Measurements from ENCODE around the gene MCC. TPM values are rescaled to one million over a fixed set of nuclear protein-coding genes. Genes with fewer than 3 reads are reported as not detected.

Gene MCC
- total RNA-seq, 3 donors from 2014 or later = 24.3 to 46.5 (median 29.4) TPM

DNA sequence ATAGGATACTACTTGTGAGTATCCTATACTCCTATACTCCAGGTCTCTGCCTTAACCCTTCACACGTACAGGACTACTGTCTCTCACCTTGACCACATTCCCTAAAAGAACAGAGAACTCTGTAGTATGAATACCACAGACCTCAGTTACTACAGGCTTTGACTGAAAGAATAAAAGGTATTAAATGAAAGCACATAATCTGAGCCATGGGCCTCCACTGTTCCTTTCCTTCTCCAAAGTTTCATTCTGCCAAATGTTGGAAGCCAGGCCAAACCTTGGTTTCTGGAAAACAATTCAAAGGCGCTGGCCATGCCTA, 244.9 kb downstream of the MCC start:
- intact Hi-C loops (cut with DNase I; ENCODE audit: low total_unique reads) = no loop called here

DNA sequence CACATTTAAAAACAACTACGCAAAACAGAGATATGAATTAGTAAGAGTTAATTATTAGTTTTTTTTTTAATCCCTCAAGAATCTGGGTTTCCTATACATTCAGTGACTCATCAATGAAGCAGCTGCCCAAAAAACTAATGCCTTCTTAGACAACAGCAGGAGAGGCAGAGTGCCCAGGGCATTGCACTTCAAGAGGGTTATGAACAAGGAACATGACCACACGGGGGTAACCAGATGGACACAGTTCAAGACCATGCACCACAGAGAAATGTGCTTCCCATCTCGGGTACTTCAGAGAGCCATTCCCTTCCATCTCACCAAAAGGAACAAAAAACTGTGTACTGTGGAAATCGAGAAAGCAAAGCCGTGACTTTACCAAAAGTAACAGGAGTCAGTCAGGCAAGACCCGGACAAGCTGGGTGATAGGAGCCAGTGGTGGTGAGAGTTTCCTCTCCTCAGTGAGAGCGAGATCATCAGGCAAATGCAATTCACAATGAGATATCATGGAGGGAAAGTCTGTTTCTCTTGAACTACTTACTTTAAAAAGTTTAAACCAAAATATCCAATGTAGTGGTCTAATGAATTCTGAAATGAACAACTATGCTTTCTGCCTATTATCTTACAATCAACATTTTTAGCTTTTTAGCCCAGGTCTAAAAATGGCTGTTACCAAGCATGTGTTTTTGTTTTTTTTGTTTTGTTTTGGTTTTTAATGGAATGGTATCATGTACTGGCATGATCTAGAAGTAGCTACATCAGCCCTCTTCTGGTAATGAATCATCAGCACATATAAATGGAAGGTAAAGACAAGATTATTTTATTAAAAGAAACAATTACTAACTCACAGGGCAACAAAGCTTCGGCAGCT, 245.5 kb downstream of the MCC start:
- intact Hi-C loops (cut with DNase I; ENCODE audit: low total_unique reads) = no loop called here
- no peaks in the 10 kb centered on the region for H3K27me3 ChIP-seq
- no peaks in the 10 kb centered on the region for H3K9me3 ChIP-seq
- H3K27ac ChIP-seq = no peak overlapping the region
- no peaks in the 10 kb centered on the region for H3K36me3 ChIP-seq
- no peak for DNase-seq (ENCODE audit: low spot score in 2 of 2)
- H3K4me3 ChIP-seq = no peak overlapping the region
- no peak for TF ChIP-seq CTCF (IDR thresholded peaks at IDR 0.05)
- TF ChIP-seq POLR2AphosphoS5 (IDR thresholded peaks at IDR 0.05) = no peak
- TF ChIP-seq POLR2A (IDR thresholded peaks at IDR 0.05) = no peak
- no peaks in the 10 kb centered on the region for H3K4me1 ChIP-seq

More for the DNA sequence above, 244.9 kb downstream of the MCC start:
- no peak for DNase-seq (ENCODE audit: low spot score in 2 of 2)
- Histone ChIP-seq H3K27me3 (no peaks in the 10 kb centered on the region), H3K27ac (no peak overlapping the region), H3K4me1 (no peaks in the 10 kb centered on the region), H3K36me3 (no peaks in the 10 kb centered on the region), H3K4me3 (no peak overlapping the region), H3K9me3 (no peaks in the 10 kb centered on the region)
- TF ChIP-seq POLR2AphosphoS5 (IDR thresholded peaks at IDR 0.05) (no peak), POLR2A (IDR thresholded peaks at IDR 0.05) (no peak), CTCF (IDR thresholded peaks at IDR 0.05) (no peak)

DNA sequence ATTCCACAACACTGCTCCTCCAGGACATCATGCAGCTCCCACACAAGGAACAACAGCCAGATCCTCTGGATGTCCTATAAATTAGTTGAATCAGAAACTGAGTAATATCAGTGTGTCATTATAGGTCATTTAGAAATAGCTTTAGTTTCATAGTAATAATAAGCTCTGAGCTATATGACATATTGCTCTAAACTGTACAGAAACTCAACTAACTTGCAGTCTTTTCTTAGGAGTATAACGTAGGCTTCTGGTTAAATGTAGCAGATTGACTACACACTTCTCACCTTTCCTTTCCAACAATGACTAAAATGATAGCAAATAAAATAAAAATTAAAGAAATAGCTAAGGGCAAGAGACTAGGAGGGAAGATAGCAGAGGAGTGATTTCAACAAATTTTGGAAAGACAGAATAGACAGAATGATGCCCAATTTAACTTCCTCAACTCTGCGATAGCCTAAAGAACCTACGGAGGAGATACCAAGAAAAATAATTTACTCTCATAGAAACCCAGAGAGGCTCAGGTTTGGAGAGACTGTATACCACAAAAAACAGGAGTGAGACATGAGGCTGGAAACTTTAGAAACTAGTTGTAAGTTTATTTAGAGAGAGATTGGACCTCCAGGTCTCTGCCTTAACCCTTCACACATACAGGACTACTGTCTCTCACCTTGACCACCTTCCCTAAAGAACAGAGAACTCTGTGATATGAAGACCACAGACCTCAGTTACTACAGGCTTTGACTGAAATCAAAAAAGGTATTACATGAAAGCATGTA, 247.1 kb downstream of the MCC start:
- DNase-seq (ENCODE audit: low spot score in 2 of 2) = no peak
- no peaks in the 10 kb centered on the region for H3K27me3 ChIP-seq
- H3K27ac ChIP-seq = no peak overlapping the region
- TF ChIP-seq POLR2A (IDR thresholded peaks at IDR 0.05) (no peak), POLR2AphosphoS5 (IDR thresholded peaks at IDR 0.05) (no peak), CTCF (IDR thresholded peaks at IDR 0.05) (no peak)
- no peaks in the 10 kb centered on the region for H3K4me1 ChIP-seq
- H3K9me3 ChIP-seq = no peaks in the 10 kb centered on the region
- intact Hi-C loops (cut with DNase I; ENCODE audit: low total_unique reads) = no loop called here
- H3K36me3 ChIP-seq = no peaks in the 10 kb centered on the region
- no peak overlapping the region for H3K4me3 ChIP-seq

GRCh38 chr5:113240032-113240431, 248.2 kb downstream of the MCC start:
- no peaks in the 10 kb centered on the region for H3K36me3 ChIP-seq
- no peak overlapping the region for H3K27ac ChIP-seq
- H3K4me3 ChIP-seq = no peak overlapping the region
- no peaks in the 10 kb centered on the region for H3K4me1 ChIP-seq
- DNase-seq (ENCODE audit: low spot score in 2 of 2) = no peak
- no peaks in the 10 kb centered on the region for H3K9me3 ChIP-seq
- intact Hi-C loops (cut with DNase I; ENCODE audit: low total_unique reads) = no loop called here
- no peaks in the 10 kb centered on the region for H3K27me3 ChIP-seq
- TF ChIP-seq POLR2AphosphoS5 (IDR thresholded peaks at IDR 0.05) (no peak), POLR2A (IDR thresholded peaks at IDR 0.05) (no peak), CTCF (IDR thresholded peaks at IDR 0.05) (no peak)

DNA sequence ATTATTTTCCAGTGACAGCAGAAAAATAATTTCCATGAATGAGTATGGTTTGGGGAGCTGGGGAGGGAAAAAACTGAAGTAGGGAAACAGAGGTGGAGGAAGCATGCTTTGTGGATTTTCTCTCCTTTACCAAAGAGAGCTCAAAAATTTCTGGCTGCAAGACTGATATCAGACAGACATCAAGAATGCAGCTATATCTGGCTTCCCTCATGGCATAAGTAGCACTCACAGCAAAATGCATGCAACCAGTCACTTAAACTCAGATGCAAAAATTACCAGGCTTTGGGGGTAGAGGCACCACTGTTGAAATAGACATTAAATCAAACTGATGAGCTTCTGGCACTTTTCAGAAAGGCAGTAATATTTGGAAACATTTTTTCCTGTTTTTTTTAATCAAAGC, 250.4 kb downstream of the MCC start:
- H3K9me3 ChIP-seq = no peaks in the 10 kb centered on the region
- TF ChIP-seq POLR2AphosphoS5 (IDR thresholded peaks at IDR 0.05) (no peak), CTCF (IDR thresholded peaks at IDR 0.05) (no peak), POLR2A (IDR thresholded peaks at IDR 0.05) (no peak)
- DNase-seq (ENCODE audit: low spot score in 2 of 2) = no peak
- H3K4me1 ChIP-seq = peaks cover 0 to 3% of the 10 kb centered on the region in 2 donors
- H3K27me3 ChIP-seq = no peaks in the 10 kb centered on the region
- H3K36me3 ChIP-seq = no peaks in the 10 kb centered on the region
- H3K4me3 ChIP-seq = no peak overlapping the region
- H3K27ac ChIP-seq = no peak overlapping the region
- intact Hi-C loops (cut with DNase I; ENCODE audit: low total_unique reads) = no loop called here

Data from breast epithelium (tissue), 4 donors.